ENCODE data around the gene IQSEC1. TPM values are rescaled to one million over a fixed set of nuclear protein-coding genes. Genes with fewer than 3 reads are reported as not detected.
A peak's percentile ranks its signal among the peaks of the same experiment; 100 is the strongest.

The IQSEC1 gene
- total RNA-seq, 2 donors from 2014 or later: 31.2 to 53.5 TPM

DNA sequence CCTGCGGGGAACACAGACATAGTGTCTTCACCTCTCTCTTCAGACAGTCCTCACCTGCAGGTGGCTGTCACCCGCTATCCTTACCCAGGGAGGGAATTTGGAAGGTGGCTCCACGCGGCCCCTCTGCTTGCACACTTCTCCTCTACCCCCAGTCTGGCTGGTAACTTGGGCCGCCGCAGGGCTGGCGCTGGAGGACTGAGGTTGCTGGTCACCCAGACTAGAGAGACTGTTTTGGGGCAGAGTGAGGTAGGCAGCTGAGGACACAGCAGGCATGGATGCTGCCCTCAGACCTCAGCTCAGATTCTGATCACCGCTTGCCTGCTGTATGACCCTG lies 12.6 kb upstream of the IQSEC1 start:
- Mint-ChIP-seq H3K4me3 (no peak overlapping the region), H3K27me3 (ENCODE audit: low read depth) (no peaks in the 10 kb centered on the region), H3K4me1 (ENCODE audit: low read depth) (peaks cover 6% of the 10 kb centered on the region), H3K27ac (no peak overlapping the region), H3K9me3 (no peaks in the 10 kb centered on the region), H3K36me3 (ENCODE audit: insufficient read depth in 2 of 2) (no peaks in the 10 kb centered on the region)
- no peak for ATAC-seq (replicated peaks in 1 of 2)
- DNase-seq: no peak

DNA sequence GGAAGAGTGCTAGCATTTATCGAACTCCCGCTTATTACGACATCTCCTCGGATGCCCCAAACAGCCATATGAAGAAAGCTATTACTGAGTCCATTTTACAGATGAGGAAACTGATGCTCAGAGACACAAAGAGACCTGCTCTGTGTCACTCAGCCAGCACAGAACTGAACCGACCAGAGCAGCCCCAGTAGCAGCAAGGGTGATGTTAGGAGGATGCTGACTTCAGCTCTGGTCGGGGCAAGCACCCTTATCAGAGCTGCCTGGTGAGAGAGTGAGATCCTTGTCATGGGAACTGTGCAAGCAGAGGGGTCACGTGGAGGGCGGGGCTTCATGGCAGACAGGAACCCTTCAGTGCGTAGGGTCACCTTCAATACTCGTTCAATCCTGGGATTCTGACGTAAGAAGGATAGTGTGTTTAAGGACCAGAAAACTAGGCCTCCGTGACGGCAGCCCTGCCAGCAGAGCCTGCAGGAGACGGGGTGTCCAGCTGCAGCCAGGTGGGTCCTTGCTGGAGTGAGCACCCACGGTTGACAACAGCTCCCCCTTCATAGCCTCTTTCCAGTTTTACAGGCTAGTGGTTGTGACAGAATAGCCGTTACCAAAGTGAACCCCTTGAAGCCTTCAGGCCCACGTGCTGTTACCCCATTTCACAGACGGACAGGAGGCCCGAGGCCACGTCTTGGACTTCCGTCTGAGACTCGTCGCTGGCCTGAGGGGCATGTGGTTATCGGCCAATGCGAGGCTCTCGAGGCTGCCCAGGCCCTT lies 12.0 kb upstream of the IQSEC1 start:
- DNase-seq (no peak), ATAC-seq (replicated peaks in 1 of 2) (no peak)
- H3K4me1 Mint-ChIP-seq (ENCODE audit: low read depth): peaks cover 6% of the 10 kb centered on the region
- no peaks in the 10 kb centered on the region for H3K36me3 Mint-ChIP-seq (ENCODE audit: insufficient read depth in 2 of 2)
- no peak overlapping the region for H3K27ac Mint-ChIP-seq
- no peak overlapping the region for H3K4me3 Mint-ChIP-seq
- H3K27me3 Mint-ChIP-seq (ENCODE audit: low read depth): no peaks in the 10 kb centered on the region
- H3K9me3 Mint-ChIP-seq: no peaks in the 10 kb centered on the region

DNA sequence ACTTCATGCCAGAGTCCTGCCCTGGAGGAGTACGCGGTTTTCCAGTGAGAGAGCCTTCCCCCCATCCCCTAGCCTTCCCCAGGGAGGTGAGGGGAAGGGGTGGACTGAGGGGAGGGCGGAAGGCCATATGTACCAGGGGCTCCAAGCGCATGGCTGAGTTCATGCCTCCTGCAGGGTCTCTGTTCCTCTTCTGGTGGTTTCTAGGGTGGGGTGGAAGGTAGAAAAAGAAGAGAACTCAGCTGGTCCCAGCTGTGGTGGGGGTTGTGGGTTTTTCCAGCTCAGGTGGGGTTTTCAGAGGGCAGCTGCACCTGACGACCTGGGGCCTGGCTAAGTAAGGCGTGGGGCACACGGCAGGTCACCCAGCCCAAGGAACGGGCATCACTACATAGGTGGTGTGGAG lies 10.7 kb upstream of the IQSEC1 start:
- Mint-ChIP-seq H3K9me3 (no peaks in the 10 kb centered on the region), H3K4me3 (no peak overlapping the region), H3K36me3 (ENCODE audit: insufficient read depth in 2 of 2) (no peaks in the 10 kb centered on the region), H3K27me3 (ENCODE audit: low read depth) (no peaks in the 10 kb centered on the region), H3K4me1 (ENCODE audit: low read depth) (peaks cover 6% of the 10 kb centered on the region), H3K27ac (no peak overlapping the region)
- DNase-seq (no peak), ATAC-seq (replicated peaks in 1 of 2) (no peak)

DNA sequence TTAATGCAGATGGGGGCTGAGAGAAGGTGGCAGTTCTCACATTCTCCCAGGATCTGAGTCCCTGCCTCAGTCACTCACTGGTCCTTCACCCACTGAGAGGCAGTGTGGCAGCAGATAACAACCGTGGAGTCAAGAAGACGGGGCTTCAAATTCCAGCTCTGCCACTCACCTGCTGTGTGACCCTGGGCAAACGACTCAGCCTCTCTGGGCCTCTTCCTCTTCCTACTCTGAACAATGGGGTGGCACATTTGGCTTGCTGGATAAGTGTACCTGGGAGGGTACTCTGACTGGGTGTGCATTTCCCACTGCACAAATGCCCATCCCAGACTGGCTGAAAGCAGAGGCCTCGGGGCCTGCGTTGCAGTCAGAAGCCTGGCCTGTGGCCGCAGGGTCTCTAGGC lies 10.0 kb upstream of the IQSEC1 start:
- no peak overlapping the region for H3K27ac Mint-ChIP-seq
- H3K27me3 Mint-ChIP-seq (ENCODE audit: low read depth): no peaks in the 10 kb centered on the region
- no peaks in the 10 kb centered on the region for H3K36me3 Mint-ChIP-seq (ENCODE audit: insufficient read depth in 2 of 2)
- peaks cover 6% of the 10 kb centered on the region for H3K4me1 Mint-ChIP-seq (ENCODE audit: low read depth)
- no peak for ATAC-seq (replicated peaks in 1 of 2)
- no peak for DNase-seq
- H3K9me3 Mint-ChIP-seq: no peaks in the 10 kb centered on the region
- H3K4me3 Mint-ChIP-seq: no peak overlapping the region

DNA sequence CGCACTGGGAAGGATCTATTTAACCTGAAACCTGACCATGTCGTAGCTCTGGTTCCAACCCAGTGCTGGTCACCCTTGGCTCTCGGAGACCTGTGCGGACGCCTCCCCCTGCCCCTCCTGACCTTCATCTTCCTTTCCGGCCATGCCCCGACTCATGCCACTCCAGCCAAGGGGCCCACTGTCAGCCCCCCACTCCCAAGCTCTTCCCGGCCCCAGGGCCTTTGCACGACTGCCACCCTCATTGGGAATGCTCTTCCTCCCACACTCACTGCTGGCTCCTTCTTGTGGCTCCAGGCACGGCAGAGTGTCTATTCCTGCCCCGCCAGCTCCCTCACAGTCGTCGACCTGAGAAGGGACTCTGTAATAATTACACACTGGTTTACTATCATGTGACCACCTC lies 9.4 kb upstream of the IQSEC1 start:
- no peak overlapping the region for H3K27ac Mint-ChIP-seq
- H3K36me3 Mint-ChIP-seq (ENCODE audit: insufficient read depth in 2 of 2): no peaks in the 10 kb centered on the region
- DNase-seq: no peak
- ATAC-seq (replicated peaks in 1 of 2): no peak
- H3K27me3 Mint-ChIP-seq (ENCODE audit: low read depth): no peaks in the 10 kb centered on the region
- peaks cover 12% of the 10 kb centered on the region for H3K4me1 Mint-ChIP-seq (ENCODE audit: low read depth)
- no peak overlapping the region for H3K4me3 Mint-ChIP-seq
- H3K9me3 Mint-ChIP-seq: no peaks in the 10 kb centered on the region

DNA sequence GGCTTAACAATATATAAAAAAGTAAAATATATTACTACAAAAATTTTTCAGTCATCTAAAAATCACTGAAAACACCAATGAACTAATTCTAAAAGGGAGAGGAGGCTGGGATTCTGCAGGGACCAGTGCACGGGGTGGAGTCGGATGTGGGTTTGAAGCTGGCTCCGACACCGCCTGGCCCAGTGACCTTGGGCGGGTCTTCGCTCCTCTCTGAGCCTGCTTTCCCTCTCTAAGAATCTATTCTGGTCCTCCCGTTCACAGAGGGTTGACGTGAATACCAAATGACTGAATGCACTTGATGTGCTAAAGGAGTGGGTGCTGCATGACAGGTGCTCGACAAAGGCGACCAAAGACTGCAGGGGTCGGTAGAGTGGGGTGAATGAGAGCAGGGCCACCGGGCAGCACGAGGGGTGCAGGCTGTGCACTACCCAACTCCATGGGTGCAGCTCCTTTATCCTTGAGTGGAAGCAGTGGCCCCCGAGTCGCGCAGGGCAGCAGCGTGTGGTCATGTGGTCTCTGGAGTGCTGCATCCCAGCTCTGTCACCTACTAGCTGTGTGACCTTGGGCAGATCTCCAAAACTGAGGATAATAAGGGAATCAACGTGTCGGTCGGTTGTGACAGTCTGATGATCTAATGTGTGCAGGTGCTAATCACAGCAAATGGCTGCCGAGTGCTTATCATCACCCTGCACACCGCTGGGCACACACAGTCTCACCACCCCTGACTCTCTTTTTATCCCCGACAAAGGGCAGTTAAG lies 8.6 kb upstream of the IQSEC1 start:
- Mint-ChIP-seq H3K4me3 (no peak overlapping the region), H3K27ac (no peak overlapping the region), H3K9me3 (no peaks in the 10 kb centered on the region), H3K36me3 (ENCODE audit: insufficient read depth in 2 of 2) (no peaks in the 10 kb centered on the region), H3K4me1 (ENCODE audit: low read depth) (peaks cover 7% of the 10 kb centered on the region), H3K27me3 (ENCODE audit: low read depth) (no peaks in the 10 kb centered on the region)
- no peak for DNase-seq
- ATAC-seq (replicated peaks in 1 of 2): no peak

DNA sequence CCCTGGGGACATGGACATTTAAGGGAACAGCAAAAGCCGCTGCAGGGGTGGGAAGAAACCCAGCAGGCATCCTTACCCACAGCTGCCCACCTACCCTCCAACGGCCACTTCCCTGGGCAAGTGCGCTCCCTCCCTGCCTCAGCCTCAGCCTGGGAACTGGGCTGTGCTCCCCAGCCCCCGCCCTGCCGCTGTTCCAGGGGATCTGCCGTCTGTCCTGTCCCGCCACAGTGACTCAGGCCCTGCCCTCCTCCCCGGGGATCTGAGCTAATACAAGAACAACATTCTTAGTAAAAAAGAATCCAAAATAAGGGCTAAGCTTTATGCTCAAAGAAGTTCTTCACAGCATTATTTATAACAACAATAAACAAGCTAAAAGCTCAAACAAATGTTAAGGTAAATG lies 7.4 kb upstream of the IQSEC1 start:
- no peak for DNase-seq
- ATAC-seq (replicated peaks in 1 of 2): no peak
- no peaks in the 10 kb centered on the region for H3K9me3 Mint-ChIP-seq
- H3K27ac Mint-ChIP-seq: no peak overlapping the region
- H3K36me3 Mint-ChIP-seq (ENCODE audit: insufficient read depth in 2 of 2): no peaks in the 10 kb centered on the region
- no peaks in the 10 kb centered on the region for H3K27me3 Mint-ChIP-seq (ENCODE audit: low read depth)
- H3K4me3 Mint-ChIP-seq: no peak overlapping the region
- peaks cover 7% of the 10 kb centered on the region for H3K4me1 Mint-ChIP-seq (ENCODE audit: low read depth)

DNA sequence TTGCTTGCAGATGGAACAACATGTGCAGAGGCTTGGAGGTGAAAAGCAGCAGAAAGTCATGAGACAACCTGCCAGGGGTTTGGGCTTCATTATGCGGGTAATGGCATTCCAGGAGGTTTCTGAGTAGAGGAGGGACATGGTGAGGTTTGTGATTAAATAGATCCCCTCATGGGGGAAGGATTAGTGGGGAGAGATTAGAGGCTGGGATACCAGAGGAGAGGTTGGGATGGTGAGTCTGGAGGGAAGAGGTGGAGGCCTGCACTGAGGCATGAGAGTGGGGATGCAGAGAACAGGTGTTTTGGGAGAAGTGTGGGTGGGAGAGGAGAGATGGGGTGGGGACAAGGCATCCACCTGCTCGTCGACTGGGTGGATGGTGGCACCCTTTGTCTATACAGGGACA lies 6.8 kb upstream of the IQSEC1 start:
- H3K4me3 Mint-ChIP-seq: no peak overlapping the region
- DNase-seq (no peak), ATAC-seq (replicated peaks in 1 of 2) (no peak)
- peaks cover 3% of the 10 kb centered on the region for H3K27me3 Mint-ChIP-seq (ENCODE audit: low read depth)
- no peaks in the 10 kb centered on the region for H3K36me3 Mint-ChIP-seq (ENCODE audit: insufficient read depth in 2 of 2)
- H3K4me1 Mint-ChIP-seq (ENCODE audit: low read depth): peaks cover 7% of the 10 kb centered on the region
- no peaks in the 10 kb centered on the region for H3K9me3 Mint-ChIP-seq
- H3K27ac Mint-ChIP-seq: no peak overlapping the region

DNA sequence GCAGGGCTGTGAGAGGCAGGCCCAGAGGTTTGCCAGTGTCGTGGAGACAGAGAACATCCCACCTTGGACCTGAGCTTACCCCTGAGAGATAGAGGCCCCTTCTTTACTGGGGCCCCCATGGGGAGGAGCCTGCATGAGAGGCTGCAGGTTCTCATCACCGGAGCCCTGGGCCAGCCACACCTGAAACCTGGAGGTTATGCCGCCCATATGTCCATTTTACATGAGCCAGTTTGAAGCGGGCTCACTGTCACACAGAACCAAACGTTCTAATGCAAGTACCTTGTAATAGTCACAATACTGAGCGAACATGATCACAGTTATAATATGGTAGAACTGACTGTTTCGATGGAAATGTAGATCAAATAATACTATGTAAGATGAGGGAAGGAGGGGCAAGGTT lies 6.3 kb upstream of the IQSEC1 start:
- Mint-ChIP-seq H3K4me1 (ENCODE audit: low read depth) (peaks cover 7% of the 10 kb centered on the region), H3K36me3 (ENCODE audit: insufficient read depth in 2 of 2) (no peaks in the 10 kb centered on the region), H3K4me3 (no peak overlapping the region), H3K9me3 (no peaks in the 10 kb centered on the region), H3K27me3 (ENCODE audit: low read depth) (peaks cover 8% of the 10 kb centered on the region), H3K27ac (no peak overlapping the region)
- DNase-seq (no peak), ATAC-seq (replicated peaks in 1 of 2) (no peak)

DNA sequence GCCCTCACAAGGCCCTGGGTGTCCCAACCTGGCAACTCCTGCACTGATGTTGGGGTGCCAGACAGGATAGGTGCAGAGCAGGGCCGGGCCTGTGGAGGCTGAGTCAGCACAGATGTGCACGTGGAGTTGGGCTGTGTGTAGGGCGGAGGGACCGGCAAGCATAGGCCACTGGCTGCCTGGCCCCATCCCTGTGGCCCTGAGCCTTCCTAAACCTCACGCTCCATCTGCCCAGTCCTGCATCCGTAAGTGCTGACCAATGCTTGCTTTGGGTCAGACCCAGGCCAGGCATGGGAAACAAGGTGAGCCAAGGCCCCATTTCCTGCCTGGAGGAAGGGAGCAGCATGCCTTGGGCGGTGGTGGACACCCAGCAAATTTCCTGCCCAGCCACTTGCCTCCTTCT lies 5.8 kb upstream of the IQSEC1 start:
- no peak for DNase-seq
- Mint-ChIP-seq H3K4me3 (no peak overlapping the region), H3K27me3 (ENCODE audit: low read depth) (peaks cover 13% of the 10 kb centered on the region), H3K36me3 (ENCODE audit: insufficient read depth in 2 of 2) (no peaks in the 10 kb centered on the region), H3K9me3 (no peaks in the 10 kb centered on the region), H3K4me1 (ENCODE audit: low read depth) (peaks cover 7% of the 10 kb centered on the region), H3K27ac (no peak overlapping the region)
- no peak for ATAC-seq (replicated peaks in 1 of 2)

DNA sequence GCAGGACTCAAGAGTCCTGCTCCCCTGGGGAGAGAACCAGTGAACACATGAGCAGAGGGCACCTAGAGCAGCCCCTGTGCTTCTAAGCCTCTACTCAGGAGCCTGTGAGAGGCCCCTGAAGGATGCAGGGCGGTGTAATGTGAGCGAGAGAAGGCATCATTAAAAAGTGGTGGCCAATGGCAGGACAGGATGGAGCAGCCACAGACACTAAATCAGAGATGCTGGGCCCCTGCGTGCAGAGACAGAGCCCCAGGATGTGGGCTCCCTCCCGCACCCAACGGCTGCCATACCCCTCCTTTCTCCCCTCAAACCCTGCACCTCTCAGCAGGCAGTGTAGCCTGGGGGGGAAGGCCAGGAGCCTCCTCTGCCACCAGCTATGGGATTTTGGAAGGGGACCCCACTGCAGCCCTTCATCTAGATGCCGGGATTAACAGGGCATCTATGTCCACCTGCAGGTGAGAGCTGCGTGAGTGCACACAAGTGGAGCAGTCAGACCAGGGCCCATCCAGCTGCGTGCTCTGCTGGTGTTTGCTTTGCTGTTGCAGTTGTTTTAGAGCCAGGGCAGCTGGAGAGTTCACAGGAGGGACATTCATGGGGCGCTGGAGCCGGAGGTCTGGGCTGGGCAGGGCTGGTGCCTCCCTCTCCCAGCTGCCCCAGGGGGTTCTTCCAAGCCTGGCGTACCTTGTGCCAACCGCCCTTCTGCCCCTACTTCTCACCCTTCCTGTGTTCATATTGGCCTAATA lies 5.1 kb upstream of the IQSEC1 start:
- Mint-ChIP-seq H3K4me3 (no peak overlapping the region), H3K27me3 (ENCODE audit: low read depth) (peaks cover 18% of the 10 kb centered on the region), H3K27ac (no peak overlapping the region), H3K9me3 (no peaks in the 10 kb centered on the region), H3K4me1 (ENCODE audit: low read depth) (peaks cover 7% of the 10 kb centered on the region), H3K36me3 (ENCODE audit: insufficient read depth in 2 of 2) (no peaks in the 10 kb centered on the region)
- DNase-seq (no peak), ATAC-seq (replicated peaks in 1 of 2) (peak in 1 of 2 donors; percentile 41)

DNA sequence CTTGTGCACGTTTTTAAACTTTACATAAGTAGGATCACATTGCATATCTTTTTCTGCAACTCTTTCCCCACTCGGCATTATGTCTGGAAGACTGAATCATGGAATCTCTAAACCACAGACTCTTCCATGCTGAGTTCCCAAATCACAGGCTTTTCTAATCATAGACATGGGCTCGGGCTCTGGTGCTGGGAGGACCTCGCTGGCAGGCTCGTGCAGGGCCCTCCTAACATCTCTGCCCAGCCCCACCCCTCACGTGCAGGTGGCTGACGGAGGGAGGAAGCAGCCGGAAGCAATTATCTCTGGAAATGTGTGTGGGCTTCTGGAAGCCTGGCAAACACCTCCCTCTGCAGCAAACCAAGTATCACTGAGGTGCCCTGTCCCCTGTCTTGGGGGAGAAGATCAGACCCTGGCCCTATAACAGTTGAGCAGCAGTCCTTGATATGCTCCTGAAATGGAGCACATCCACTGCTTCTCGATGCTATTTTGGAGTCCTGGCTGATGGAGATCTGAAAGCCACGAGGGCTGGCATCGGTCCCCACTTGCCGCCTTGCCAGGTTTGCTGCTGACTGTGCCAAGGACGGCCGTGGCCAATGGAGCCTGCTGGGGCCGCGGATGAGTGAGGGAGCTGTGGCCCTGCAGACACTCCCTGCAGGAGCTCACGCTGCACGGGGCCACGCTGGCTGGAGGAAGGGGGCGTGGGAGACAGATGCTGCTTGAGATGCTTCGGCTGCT lies 4.4 kb upstream of the IQSEC1 start:
- DNase-seq (no peak), ATAC-seq (replicated peaks in 1 of 2) (no peak)
- Mint-ChIP-seq H3K36me3 (ENCODE audit: insufficient read depth in 2 of 2) (no peaks in the 10 kb centered on the region), H3K9me3 (no peaks in the 10 kb centered on the region), H3K27me3 (ENCODE audit: low read depth) (peaks cover 18% of the 10 kb centered on the region), H3K4me3 (no peak overlapping the region), H3K4me1 (ENCODE audit: low read depth) (peaks cover 7% of the 10 kb centered on the region), H3K27ac (no peak overlapping the region)

All from activated T-cell treated with anti-CD3 and anti-CD28 coated beads, Interleukin-2, amount 50 U/mL, for 72 hours (primary cell).